GM23248 (cell line): ENCODE results near the gene GRIN1. TPM values are rescaled to one million over a fixed set of nuclear protein-coding genes. Genes with fewer than 3 reads are reported as not detected.

ENCODE experiments used
- DNase-seq: peaks from one replicate; pipeline ENCODE4 v3.0.0-alpha.2; 2015
- H2AFZ ChIP-seq: fragments of 200-600 bp; sonication (generic); 2 replicates; pipeline ENCODE4 v1.6.1; 2016; ENCODE audit warnings: antibody characterized with exemption
- H3F3A ChIP-seq: fragments of 200-600 bp; sonication (generic); 2 replicates; pipeline ENCODE4 v1.6.1; 2016; ENCODE audit warnings: mild to moderate bottlenecking, antibody characterized with exemption, mixed run types; ENCODE audit not compliant: insufficient read depth
- H3K27ac ChIP-seq: fragments of 200-600 bp; sonication (generic); 2 replicates; pipeline ENCODE4 v1.5.1; 2016; ENCODE audit warnings: mild to moderate bottlenecking
- H3K27me3 ChIP-seq: fragments of 200-600 bp; sonication (generic); replicated peaks from 2 replicates; pipeline ENCODE4 v1.6.1; 2016; ENCODE audit warnings: mild to moderate bottlenecking; ENCODE audit not compliant: insufficient read depth
- H3K36me3 ChIP-seq: fragments of 200-600 bp; sonication (generic); 2 replicates; pipeline ENCODE4 v1.6.1; 2016; ENCODE audit warnings: low read depth, mild to moderate bottlenecking
- H3K4me1 ChIP-seq: fragments of 200-600 bp; sonication (generic); 2 replicates; pipeline ENCODE4 v1.6.1; 2016; ENCODE audit warnings: mild to moderate bottlenecking; ENCODE audit not compliant: insufficient read depth
- H3K4me2 ChIP-seq: fragments of 200-600 bp; sonication (generic); one replicate; pipeline ENCODE4 v1.6.1; 2016; ENCODE audit warnings: mild to moderate bottlenecking; ENCODE audit not compliant: unreplicated experiment
- H3K4me3 ChIP-seq: fragments of 200-600 bp; sonication (generic); 2 replicates; pipeline ENCODE4 v1.5.1; 2016; ENCODE audit warnings: mild to moderate bottlenecking
- H3K79me2 ChIP-seq: fragments of 200-600 bp; sonication (generic); 2 replicates; pipeline ENCODE4 v1.6.1; 2016; ENCODE audit warnings: mild to moderate bottlenecking; ENCODE audit not compliant: insufficient read depth
- H3K9ac ChIP-seq: fragments of 200-600 bp; sonication (generic); 2 replicates; pipeline ENCODE4 v1.6.1; 2016; ENCODE audit warnings: mild to moderate bottlenecking
- H3K9me2 ChIP-seq: fragments of 200-600 bp; sonication (generic); 2 replicates; pipeline ENCODE4 v1.6.1; 2016; ENCODE audit warnings: mixed run types, mild to moderate bottlenecking, moderate library complexity; ENCODE audit not compliant: insufficient read depth
- H3K9me3 ChIP-seq: fragments of 200-600 bp; sonication (generic); one replicate; pipeline ENCODE4 v1.6.1; 2017; ENCODE audit warnings: low read depth
- H4K20me1 ChIP-seq: fragments of 200-600 bp; sonication (generic); 2 replicates; pipeline ENCODE4 v1.6.0; 2016; ENCODE audit not compliant: insufficient read depth
- EZH2 ChIP-seq: fragments of 200-600 bp; sonication (generic); IDR thresholded peaks from 2 replicates; pipeline ENCODE4 v1.6.1; 2018; ENCODE audit warnings: antibody characterized with exemption, mild to moderate bottlenecking; ENCODE audit not compliant: insufficient read depth, poor library complexity, severe bottlenecking
- EZH2phosphoT487 ChIP-seq: fragments of 200-600 bp; sonication (generic); IDR thresholded peaks from 2 replicates; pipeline ENCODE4 v1.6.1; 2018; ENCODE audit warnings: antibody characterized with exemption, moderate library complexity, mild to moderate bottlenecking, low read depth; ENCODE audit not compliant: insufficient read depth
- WGBS, 2 experiments: methylation state at CpG; one replicate each; pipeline ENCODE4 v1.1.6; 2015 to 2017; ENCODE audit warnings: low lambda C conversion rate in 2 of 2, low coverage in 1 of 2; ENCODE audit errors: missing lambda C conversion rate in 2 of 2; 5-methylcytosine and 5-hydroxymethylcytosine counted together
- in situ Hi-C: fragments of 300-500 bp; cut with MboI; formaldehyde crosslinking; loops from 2 replicates; pipeline ENCODE4 v1.15.0; 2020
- polyA plus RNA-seq: library from polyadenylated mRNA; unstranded; fragments of >200 nt; fragmentation: Nextera tagmentation; extraction: Ambion mirVana; gene quantifications from 2 replicates; pipeline ENCODE4 v1.2.1, GENCODE V29; 2016
- total RNA-seq: library from RNA; depleted of rRNA; stranded (reverse); fragments of >200 nt; shearing (Covaris generic); gene quantifications from 2 replicates; pipeline ENCODE4 v1.2.3, GENCODE V29; 2014

Gene GRIN1
- total and polyA plus RNA-seq, 2 experiments from 2014 or later: 0.76 TPM; not detected in 1

- in situ Hi-C loops: no loop called here
- H3K9me3 ChIP-seq: no peaks in the 10 kb centered on the region
- H3K36me3 ChIP-seq: peaks cover 1% of the 10 kb centered on the region; the same call in 1 of the 2 replicates
- H3K27me3 ChIP-seq: no peaks in the 10 kb centered on the region
- TF ChIP-seq EZH2phosphoT487 (no peak), EZH2 (no peak)
- DNase-seq: no peak
- no peak overlapping the region for H3K4me3 ChIP-seq
- H3K9ac ChIP-seq: no peak overlapping the region
- WGBS, 2 experiments: 94% methylated on average over 31 of the region's 31 CpGs
- H3K4me2 ChIP-seq: no peak overlapping the region
- no peak overlapping the region for H3K27ac ChIP-seq
- peaks cover 7% of the 10 kb centered on the region; the same call in 1 of the 2 replicates for H3K79me2 ChIP-seq
- no peaks in the 10 kb centered on the region for H3F3A ChIP-seq
- no peaks in the 10 kb centered on the region for H4K20me1 ChIP-seq
- H3K4me1 ChIP-seq: no peaks in the 10 kb centered on the region
- no peak overlapping the region for H2AFZ ChIP-seq
- H3K9me2 ChIP-seq: no peaks in the 10 kb centered on the region
Observed at GRCh38 chr9:137096785-137097546, 42.0 kb upstream of the GRIN1 start.

- no peak overlapping the region for H2AFZ ChIP-seq
- H3K9me2 ChIP-seq: no peaks in the 10 kb centered on the region
- H3F3A ChIP-seq: no peaks in the 10 kb centered on the region
- no peaks in the 10 kb centered on the region for H4K20me1 ChIP-seq
- in situ Hi-C loops: no loop called here
- no peak for DNase-seq
- H3K4me3 ChIP-seq: no peak overlapping the region
- H3K36me3 ChIP-seq: no peaks in the 10 kb centered on the region; the same call in 1 of the 2 replicates
- H3K4me2 ChIP-seq: no peak overlapping the region
- H3K9ac ChIP-seq: no peak overlapping the region
- TF ChIP-seq EZH2 (no peak), EZH2phosphoT487 (no peak)
- no peaks in the 10 kb centered on the region for H3K4me1 ChIP-seq
- H3K27ac ChIP-seq: no peak overlapping the region
- H3K79me2 ChIP-seq: no peaks in the 10 kb centered on the region; the same call in 1 of the 2 replicates
- 86 to 91% methylated on average over 19 of the region's 20 CpGs for WGBS, 2 experiments
- H3K27me3 ChIP-seq: no peaks in the 10 kb centered on the region
- H3K9me3 ChIP-seq: no peaks in the 10 kb centered on the region
Observed at GRCh38 chr9:137097761-137098462, 41.0 kb upstream of the GRIN1 start.

- no peaks in the 10 kb centered on the region for H4K20me1 ChIP-seq
- no peak for TF ChIP-seq EZH2phosphoT487
- TF ChIP-seq EZH2: no peak
- 84 to 85% methylated on average over 14 of the region's 14 CpGs for WGBS, 2 experiments
Observed at GRCh38 chr9:137099231-137099630, 39.7 kb upstream of the GRIN1 start.

GRCh38 chr9:137103206-137103999, 35.6 kb upstream of the GRIN1 start:
- TF ChIP-seq EZH2phosphoT487: no peak
- TF ChIP-seq EZH2: no peak
- no peak for DNase-seq
- Histone ChIP-seq H3K4me1 (no peaks in the 10 kb centered on the region), H3K4me3 (no peak overlapping the region), H3K27me3 (no peaks in the 10 kb centered on the region), H3K9me2 (no peaks in the 10 kb centered on the region), H4K20me1 (no peaks in the 10 kb centered on the region), H3K36me3 (no peaks in the 10 kb centered on the region; the same call in 1 of the 2 replicates), H3K27ac (no peak overlapping the region), H3F3A (no peaks in the 10 kb centered on the region), H3K79me2 (no peaks in the 10 kb centered on the region), H3K4me2 (no peak overlapping the region), H2AFZ (no peak overlapping the region), H3K9ac (no peak overlapping the region), H3K9me3 (no peaks in the 10 kb centered on the region)
- in situ Hi-C loops: loop anchor here (25.0 kb wide), 1 partner anchor 309 kb away; the partner anchor contains the start of genes EXD3 and NOXA1
- WGBS, 2 experiments: 90 to 95% methylated on average over 32 to 37 of the region's 37 CpGs

More at GRCh38 chr9:137099231-137099630, 39.7 kb upstream of the GRIN1 start:
- Histone ChIP-seq H2AFZ (no peak overlapping the region), H3K79me2 (no peaks in the 10 kb centered on the region), H3K27ac (no peak overlapping the region), H3K36me3 (no peaks in the 10 kb centered on the region; the same call in 1 of the 2 replicates), H3K4me1 (no peaks in the 10 kb centered on the region), H3K9me2 (no peaks in the 10 kb centered on the region), H3F3A (no peaks in the 10 kb centered on the region), H3K9me3 (no peaks in the 10 kb centered on the region), H3K4me2 (no peak overlapping the region), H3K27me3 (no peaks in the 10 kb centered on the region), H3K4me3 (no peak overlapping the region), H3K9ac (no peak overlapping the region)
- in situ Hi-C loops: no loop called here
- no peak for DNase-seq
